DOHH2 (cell line): Measurements from ENCODE around the gene ARFIP1.

Experiments
- H3F3A ChIP-seq: fragments of 200-600 bp; sonication (generic), shearing (Covaris generic); 2 replicates; pipeline ENCODE4 v1.6.0; 2016; ENCODE audit warnings: antibody characterized with exemption, mild to moderate bottlenecking; ENCODE audit not compliant: control insufficient read depth, insufficient read depth
- H3K27ac ChIP-seq: fragments of 200-600 bp; sonication (generic); 2 replicates; pipeline ENCODE4 v1.5.1; 2014; ENCODE audit warnings: low read depth, mild to moderate bottlenecking, low read length, moderate library complexity
- H3K27me3 ChIP-seq: fragments of 200-600 bp; sonication (generic); 2 replicates; pipeline ENCODE4 v1.6.1; 2014; ENCODE audit warnings: mild to moderate bottlenecking, low read length, mixed read lengths; ENCODE audit not compliant: control insufficient read depth
- H3K36me3 ChIP-seq: fragments of 200-600 bp; sonication (generic); 2 replicates; pipeline ENCODE4 v1.6.1; 2014; ENCODE audit warnings: mild to moderate bottlenecking, low read length, moderate library complexity, mixed read lengths; ENCODE audit not compliant: control insufficient read depth
- H3K4me1 ChIP-seq: fragments of 200-600 bp; sonication (generic); 2 replicates; pipeline ENCODE4 v1.6.1; 2014; ENCODE audit warnings: mild to moderate bottlenecking, low read length, mixed read lengths; ENCODE audit not compliant: control insufficient read depth
- H3K4me2 ChIP-seq: fragments of 200-600 bp; sonication (generic); 2 replicates; pipeline ENCODE4 v1.6.0; 2014; ENCODE audit warnings: mild to moderate bottlenecking, low read length, moderate library complexity
- H3K4me3 ChIP-seq: fragments of 200-600 bp; sonication (generic); 2 replicates; pipeline ENCODE4 v1.5.1; 2014; ENCODE audit warnings: mild to moderate bottlenecking, low read length, mixed read lengths
- H3K79me2 ChIP-seq: fragments of 200-600 bp; sonication (generic); 2 replicates; pipeline ENCODE4 v1.6.1; 2014; ENCODE audit warnings: mild to moderate bottlenecking, low read length, mixed read lengths; ENCODE audit not compliant: control insufficient read depth
- H3K9me2 ChIP-seq: fragments of 200-600 bp; sonication (generic); replicated peaks from 2 replicates; pipeline ENCODE4 v1.6.1; 2014; ENCODE audit warnings: mild to moderate bottlenecking, low read length, mixed read lengths; ENCODE audit not compliant: control insufficient read depth
- H3K9me3 ChIP-seq: fragments of 200-600 bp; sonication (generic); 2 replicates; pipeline ENCODE4 v1.6.1; 2014; ENCODE audit warnings: antibody characterized with exemption, low read length, mixed read lengths; ENCODE audit not compliant: control insufficient read depth, insufficient read depth
- H4K20me1 ChIP-seq: fragments of 200-600 bp; sonication (generic); 2 replicates; pipeline ENCODE4 v1.6.0; 2014; ENCODE audit warnings: low read depth, mild to moderate bottlenecking, antibody characterized with exemption, low read length, moderate library complexity; ENCODE audit not compliant: control insufficient read depth, insufficient read depth
- EZH2phosphoT487 ChIP-seq: fragments of 200-600 bp; sonication (generic); IDR thresholded peaks from 2 replicates; pipeline ENCODE4 v1.6.1; 2017; ENCODE audit warnings: borderline replicate concordance, mild to moderate bottlenecking, antibody characterized with exemption, low read length, moderate library complexity, mixed read lengths
- TF ChIP-seq, protein P1 (sequence below): fragments of 200-600 bp; sonication (generic); IDR thresholded peaks from one replicate; pipeline ENCODE4 v1.5.1; 2014; ENCODE audit warnings: antibody characterized with exemption, mild to moderate bottlenecking, low read depth, low read length; ENCODE audit not compliant: poor library complexity, severe bottlenecking

The ARFIP1 gene

DNA sequence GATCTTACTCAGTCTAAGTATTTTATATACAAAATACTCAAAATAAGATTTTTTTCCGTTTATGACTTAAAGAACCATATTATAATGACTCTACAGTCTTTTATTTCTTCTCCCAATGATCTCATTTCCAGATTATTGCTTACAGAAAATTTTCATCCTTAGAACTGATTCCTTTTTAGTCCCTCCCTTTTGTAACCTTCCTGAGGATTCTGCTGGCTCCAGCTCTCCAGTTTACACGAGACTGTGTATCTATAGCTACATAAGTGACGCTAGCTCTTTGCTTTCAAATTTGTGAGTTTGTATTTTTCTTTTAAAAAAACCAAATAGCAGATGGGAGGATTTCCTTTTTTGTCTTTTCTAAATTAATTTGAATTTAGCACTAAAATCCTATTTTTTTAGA, 180.3 kb downstream of the ARFIP1 start:
- no peaks in the 10 kb centered on the region for H3K9me2 ChIP-seq
- H3K79me2 ChIP-seq = no peaks in the 10 kb centered on the region
- no peaks in the 10 kb centered on the region for H4K20me1 ChIP-seq
- no peak overlapping the region for H3K27ac ChIP-seq
- no peak overlapping the region for H3K4me2 ChIP-seq
- no peaks in the 10 kb centered on the region for H3K9me3 ChIP-seq
- peaks cover 22% of the 10 kb centered on the region for H3K27me3 ChIP-seq
- no peaks in the 10 kb centered on the region for H3F3A ChIP-seq
- no peaks in the 10 kb centered on the region for H3K4me1 ChIP-seq
- H3K36me3 ChIP-seq = no peaks in the 10 kb centered on the region
- no peak overlapping the region for H3K4me3 ChIP-seq
- TF ChIP-seq, protein P1, sequence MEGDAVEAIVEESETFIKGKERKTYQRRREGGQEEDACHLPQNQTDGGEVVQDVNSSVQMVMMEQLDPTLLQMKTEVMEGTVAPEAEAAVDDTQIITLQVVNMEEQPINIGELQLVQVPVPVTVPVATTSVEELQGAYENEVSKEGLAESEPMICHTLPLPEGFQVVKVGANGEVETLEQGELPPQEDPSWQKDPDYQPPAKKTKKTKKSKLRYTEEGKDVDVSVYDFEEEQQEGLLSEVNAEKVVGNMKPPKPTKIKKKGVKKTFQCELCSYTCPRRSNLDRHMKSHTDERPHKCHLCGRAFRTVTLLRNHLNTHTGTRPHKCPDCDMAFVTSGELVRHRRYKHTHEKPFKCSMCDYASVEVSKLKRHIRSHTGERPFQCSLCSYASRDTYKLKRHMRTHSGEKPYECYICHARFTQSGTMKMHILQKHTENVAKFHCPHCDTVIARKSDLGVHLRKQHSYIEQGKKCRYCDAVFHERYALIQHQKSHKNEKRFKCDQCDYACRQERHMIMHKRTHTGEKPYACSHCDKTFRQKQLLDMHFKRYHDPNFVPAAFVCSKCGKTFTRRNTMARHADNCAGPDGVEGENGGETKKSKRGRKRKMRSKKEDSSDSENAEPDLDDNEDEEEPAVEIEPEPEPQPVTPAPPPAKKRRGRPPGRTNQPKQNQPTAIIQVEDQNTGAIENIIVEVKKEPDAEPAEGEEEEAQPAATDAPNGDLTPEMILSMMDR = no peak
- TF ChIP-seq EZH2phosphoT487 = no peak

DNA sequence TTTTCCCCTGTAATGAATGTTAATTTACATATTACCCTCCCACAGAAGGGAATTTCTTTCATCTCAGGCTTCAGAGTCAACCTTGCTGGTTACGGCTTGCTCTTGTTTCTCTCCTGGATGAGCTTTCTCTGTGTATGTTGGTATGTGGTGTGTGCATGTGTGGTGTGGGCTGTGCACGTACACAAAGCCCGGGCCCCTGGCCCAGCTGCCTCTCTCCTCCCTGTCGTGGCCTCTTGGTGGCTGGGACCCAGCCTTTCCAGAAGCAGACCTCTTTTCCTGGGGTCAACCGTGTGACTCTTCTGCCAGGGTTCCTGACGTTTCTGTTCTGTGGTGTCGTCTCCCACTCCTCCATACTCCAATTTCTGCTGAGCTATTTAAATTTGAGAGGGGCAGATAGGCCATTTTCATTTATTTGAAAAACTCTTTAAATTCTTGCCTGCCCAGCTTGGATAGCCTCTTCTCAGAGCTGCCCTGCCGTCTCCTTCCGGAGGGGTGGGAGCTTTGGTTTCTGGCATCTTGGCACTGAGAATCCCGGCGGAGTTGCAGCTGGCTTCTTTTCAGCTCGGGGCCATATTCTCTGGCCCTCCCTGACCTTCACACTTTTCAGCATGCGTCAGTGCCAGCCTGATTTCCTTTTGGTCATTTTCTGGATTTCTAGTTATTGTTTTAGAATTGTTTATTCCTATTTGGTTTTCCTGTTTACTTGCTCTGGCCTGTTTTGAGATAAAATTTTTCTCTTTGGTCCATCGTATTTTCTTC, 181.4 kb downstream of the ARFIP1 start:
- H3K27ac ChIP-seq = no peak overlapping the region

DNA sequence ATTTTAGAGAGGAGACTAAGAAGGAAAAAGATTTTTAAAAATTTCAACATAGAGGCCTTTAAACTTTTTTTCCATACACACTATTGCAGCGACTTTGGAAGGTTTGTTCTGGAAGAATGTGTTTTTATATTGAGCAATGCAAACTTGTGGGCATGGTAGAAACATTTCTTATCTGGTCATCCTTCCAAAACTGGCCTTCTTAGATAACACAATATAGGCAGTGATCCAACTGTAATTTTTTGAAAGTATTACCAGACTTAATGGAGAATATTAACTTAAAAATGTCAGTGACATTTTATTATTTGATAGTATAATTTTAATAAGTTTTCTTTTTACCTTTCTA, 182.0 kb downstream of the ARFIP1 start:
- Histone ChIP-seq H3K27me3 (peaks cover 22% of the 10 kb centered on the region), H3K4me3 (no peak overlapping the region), H3K4me2 (no peak overlapping the region), H3K79me2 (no peaks in the 10 kb centered on the region), H3F3A (no peaks in the 10 kb centered on the region), H3K36me3 (no peaks in the 10 kb centered on the region), H3K4me1 (no peaks in the 10 kb centered on the region), H4K20me1 (no peaks in the 10 kb centered on the region), H3K9me2 (no peaks in the 10 kb centered on the region), H3K9me3 (no peaks in the 10 kb centered on the region), H3K27ac (no peak overlapping the region)
- TF ChIP-seq, protein P1 = no peak
- no peak for TF ChIP-seq EZH2phosphoT487

More for the DNA sequence above, 181.4 kb downstream of the ARFIP1 start:
- Histone ChIP-seq H3K9me2 (no peaks in the 10 kb centered on the region), H3K79me2 (no peaks in the 10 kb centered on the region), H3K27me3 (peaks cover 22% of the 10 kb centered on the region), H4K20me1 (no peaks in the 10 kb centered on the region), H3F3A (no peaks in the 10 kb centered on the region), H3K4me3 (no peak overlapping the region), H3K36me3 (no peaks in the 10 kb centered on the region), H3K4me2 (no peak overlapping the region), H3K4me1 (no peaks in the 10 kb centered on the region), H3K9me3 (no peaks in the 10 kb centered on the region)
- no peak for TF ChIP-seq EZH2phosphoT487
- TF ChIP-seq, protein P1 = no peak
